WTC11 (cell line): ENCODE measurements around the gene GOLGA2. TPM values are rescaled to one million over a fixed set of nuclear protein-coding genes. Genes with fewer than 3 reads are reported as not detected.

Source experiments
- ATAC-seq: fragments of 200-7000 bp; cut with Tn5 transposase; 2 replicates; pipeline ENCODE4 v1.10.0; 2021; ENCODE audit warnings: mild to moderate bottlenecking, moderate library complexity
- CTCF ChIA-PET: fragments of 300-600 bp; sonication (Branson Sonifier 250); formaldehyde crosslinking; loops from one replicate; lab custom pipeline; 2021; ENCODE audit warnings: antibody characterized with exemption; lab: Charles Lee
- POLR2A ChIA-PET: fragments of 350-600 bp; sonication (Branson Sonifier 250); formaldehyde crosslinking; loops from one replicate; lab custom pipeline; 2021; ENCODE audit warnings: antibody characterized with exemption; lab: Charles Lee
- DNase-seq: peaks from one replicate; pipeline ENCODE4 v3.0.0; 2021; ENCODE audit warnings: low spot score
- H3K27ac Mint-ChIP-seq: 2 replicates; pipeline ENCODE4 v1.8.0; 2021; ENCODE audit warnings: mixed read lengths
- H3K27me3 Mint-ChIP-seq: 2 replicates; pipeline ENCODE4 v1.8.0; 2021; ENCODE audit warnings: low read depth, mild to moderate bottlenecking, moderate library complexity, mixed read lengths
- H3K36me3 Mint-ChIP-seq: 2 replicates; pipeline ENCODE4 v1.8.0; 2021; ENCODE audit warnings: mixed read lengths
- H3K4me1 Mint-ChIP-seq: 2 replicates; pipeline ENCODE4 v1.8.0; 2022; ENCODE audit warnings: mixed read lengths
- H3K4me3 Mint-ChIP-seq: 2 replicates; pipeline ENCODE4 v1.8.0; 2021; ENCODE audit warnings: mild to moderate bottlenecking, moderate library complexity, mixed read lengths
- H3K9me3 Mint-ChIP-seq: 2 replicates; pipeline ENCODE4 v1.8.0; 2021; ENCODE audit warnings: mixed read lengths
- ATF3 ChIP-seq: sonication (generic); formaldehyde crosslinking; conservative IDR thresholded peaks from 2 replicates; pipeline ENCODE4 v1.8.1; 2022; ENCODE audit warnings: mild to moderate bottlenecking, missing genetic modification reagents
- CREM ChIP-seq: sonication (generic); formaldehyde crosslinking; IDR thresholded peaks from 2 replicates; pipeline ENCODE4 v1.8.1; 2022; ENCODE audit warnings: mild to moderate bottlenecking, missing genetic modification reagents, moderate library complexity
- CTCF ChIP-seq: fragments of 200-600 bp; IDR thresholded peaks from 2 replicates; pipeline ENCODE4 v1.8.0; 2022; ENCODE audit warnings: antibody characterized with exemption
- E2F4 ChIP-seq: sonication (generic); formaldehyde crosslinking; IDR thresholded peaks from 2 replicates; pipeline ENCODE4 v1.8.1; 2022; ENCODE audit warnings: low read depth, mild to moderate bottlenecking, moderate library complexity, missing genetic modification reagents, borderline replicate concordance
- ERG ChIP-seq: fragments of 250-450 bp; sonication (Bioruptor Pico); IDR thresholded peaks from 2 replicates; pipeline ENCODE4 v1.8.0; 2021; ENCODE audit warnings: mild to moderate bottlenecking
- FOXP1 ChIP-seq: sonication (generic); formaldehyde crosslinking; IDR thresholded peaks from 2 replicates; pipeline ENCODE4 v1.8.0; 2022; ENCODE audit warnings: missing genetic modification reagents, mild to moderate bottlenecking, moderate library complexity, borderline replicate concordance
- GRHL2 ChIP-seq: fragments of 250-450 bp; sonication (Bioruptor Pico); IDR thresholded peaks from 2 replicates; pipeline ENCODE4 v1.8.0; 2022; ENCODE audit warnings: mild to moderate bottlenecking, moderate library complexity; ENCODE audit not compliant: insufficient replicate concordance, severe bottlenecking
- HMGA2 ChIP-seq: fragments of 250-450 bp; sonication (Bioruptor Pico); IDR thresholded peaks from 2 replicates; pipeline ENCODE4 v1.4.0; 2021; ENCODE audit warnings: mild to moderate bottlenecking, moderate library complexity
- NFE2L1 ChIP-seq: sonication (generic); formaldehyde crosslinking; IDR thresholded peaks from 2 replicates; pipeline ENCODE4 v1.8.1; 2023; ENCODE audit warnings: missing genetic modification reagents
- NR3C1 ChIP-seq: sonication (generic); formaldehyde crosslinking; conservative IDR thresholded peaks from 2 replicates; pipeline ENCODE4 v1.8.1; 2023; ENCODE audit warnings: low read depth, mild to moderate bottlenecking, missing genetic modification reagents
- SP1 ChIP-seq: sonication (generic); formaldehyde crosslinking; conservative IDR thresholded peaks from 2 replicates; pipeline ENCODE4 v1.8.1; 2022; ENCODE audit warnings: missing genetic modification reagents
- TCF7 ChIP-seq: sonication (generic); formaldehyde crosslinking; IDR thresholded peaks from 2 replicates; pipeline ENCODE4 v1.8.0; 2022; ENCODE audit warnings: mild to moderate bottlenecking, low read depth, missing genetic modification reagents, moderate library complexity
- USF1 ChIP-seq: sonication (generic); formaldehyde crosslinking; IDR thresholded peaks from 2 replicates; pipeline ENCODE4 v1.8.0; 2022; ENCODE audit warnings: mild to moderate bottlenecking, missing genetic modification reagents
- ZNF532 ChIP-seq: fragments of 250-450 bp; sonication (Bioruptor Pico); IDR thresholded peaks from 2 replicates; pipeline ENCODE4 v1.9.0; 2021; ENCODE audit warnings: mild to moderate bottlenecking, borderline replicate concordance
- total RNA-seq: library from RNA; stranded (reverse); gene quantifications from 3 replicates; pipeline ENCODE4 v1.2.3, GENCODE V29; 2021

The GOLGA2 gene
- total RNA-seq, 1 experiment from 2014 or later: 66.3 TPM

GRCh38 chr9:128253991-128254346 lies 21.8 kb downstream of the GOLGA2 start:
- DNase-seq (no peak), ATAC-seq (no peak)
- POLR2A ChIA-PET: no interaction called here
- Mint-ChIP-seq H3K27me3 (peaks cover 3% of the 10 kb centered on the region), H3K4me1 (peaks cover 41% of the 10 kb centered on the region), H3K27ac (no peak overlapping the region), H3K4me3 (no peak overlapping the region), H3K9me3 (no peaks in the 10 kb centered on the region), H3K36me3 (peaks cover 6% of the 10 kb centered on the region)
- no peak for TF ChIP-seq CTCF
- no peak for TF ChIP-seq HMGA2
- TF ChIP-seq SP1 (CRISPR knock-in tag): no peak
- 0 out of 2 replicates have a peak, but pooled peaks have one; percentile 26 for TF ChIP-seq FOXP1 (CRISPR knock-in tag)
- no peak for TF ChIP-seq E2F4 (CRISPR knock-in tag)
- TF ChIP-seq USF1 (CRISPR knock-in tag): no peak
- no peak for TF ChIP-seq ZNF532 (CRISPR knock-in tag)
- no peak for TF ChIP-seq NFE2L1
- TF ChIP-seq ATF3 (CRISPR knock-in tag): no peak
- CTCF ChIA-PET: interaction anchor here (0.7 to 2.9 kb wide), 9 partner anchors 10 to 185 kb away, joined by 3 to 17 read pairs (median 5); no protein-coding TSS in a partner anchor

- H3K27me3 Mint-ChIP-seq: peaks cover 9% of the 10 kb centered on the region
- H3K36me3 Mint-ChIP-seq: peaks cover 7% of the 10 kb centered on the region
- H3K4me3 Mint-ChIP-seq: no peak overlapping the region
- CTCF ChIA-PET: interaction anchor here (0.7 to 2.9 kb wide), 7 partner anchors 11 to 185 kb away, joined by 3 to 14 read pairs (median 4); no protein-coding TSS in a partner anchor
- no peak for ATAC-seq
- TF ChIP-seq GRHL2 (CRISPR knock-in tag) (no peak), ERG (CRISPR knock-in tag) (no peak), TCF7 (CRISPR knock-in tag) (no peak), CREM (CRISPR knock-in tag) (no peak), FOXP1 (CRISPR knock-in tag) (no peak; the same call in 1 of the 2 replicates), NR3C1 (CRISPR knock-in tag) (no peak), ATF3 (CRISPR knock-in tag) (no peak)
- DNase-seq: no peak
- peak overlapping the region; percentile 53 for H3K27ac Mint-ChIP-seq
- no peaks in the 10 kb centered on the region for H3K9me3 Mint-ChIP-seq
- H3K4me1 Mint-ChIP-seq: peaks cover 39% of the 10 kb centered on the region
- POLR2A ChIA-PET: interaction anchor here (0.5 kb wide), 1 partner anchor 429 kb away, joined by 3 read pairs; no protein-coding TSS in a partner anchor
These were observed 22.4 kb downstream of the GOLGA2 start for GRCh38 chr9:128253140-128253990.
